ENCODE measurements around the gene ECHDC3.

- TF ChIP-seq, protein P1, sequence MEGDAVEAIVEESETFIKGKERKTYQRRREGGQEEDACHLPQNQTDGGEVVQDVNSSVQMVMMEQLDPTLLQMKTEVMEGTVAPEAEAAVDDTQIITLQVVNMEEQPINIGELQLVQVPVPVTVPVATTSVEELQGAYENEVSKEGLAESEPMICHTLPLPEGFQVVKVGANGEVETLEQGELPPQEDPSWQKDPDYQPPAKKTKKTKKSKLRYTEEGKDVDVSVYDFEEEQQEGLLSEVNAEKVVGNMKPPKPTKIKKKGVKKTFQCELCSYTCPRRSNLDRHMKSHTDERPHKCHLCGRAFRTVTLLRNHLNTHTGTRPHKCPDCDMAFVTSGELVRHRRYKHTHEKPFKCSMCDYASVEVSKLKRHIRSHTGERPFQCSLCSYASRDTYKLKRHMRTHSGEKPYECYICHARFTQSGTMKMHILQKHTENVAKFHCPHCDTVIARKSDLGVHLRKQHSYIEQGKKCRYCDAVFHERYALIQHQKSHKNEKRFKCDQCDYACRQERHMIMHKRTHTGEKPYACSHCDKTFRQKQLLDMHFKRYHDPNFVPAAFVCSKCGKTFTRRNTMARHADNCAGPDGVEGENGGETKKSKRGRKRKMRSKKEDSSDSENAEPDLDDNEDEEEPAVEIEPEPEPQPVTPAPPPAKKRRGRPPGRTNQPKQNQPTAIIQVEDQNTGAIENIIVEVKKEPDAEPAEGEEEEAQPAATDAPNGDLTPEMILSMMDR (IDR thresholded peaks at IDR 0.05; ENCODE audit: low read depth, low read length), result no peak
- TF ChIP-seq EZH2phosphoT487 (IDR thresholded peaks at IDR 0.05; ENCODE audit: low read depth), result no peak
Measured at GRCh38 chr10:11701451-11702095, 40.6 kb upstream of the ECHDC3 start.

All from OCI-LY3 (cell line).